PC-9 (cell line): ENCODE data around the gene LPIN2. TPM values are rescaled to one million over a fixed set of nuclear protein-coding genes. Genes with fewer than 3 reads are reported as not detected.

Experiments
- BruUV-seq: library from RNA; stranded (reverse); fragments of 400-500 nt; replicated peaks from 2 replicates; lab custom pipeline; 2021; lab: Mats Ljungman, UMichigan
- CTCF ChIA-PET: fragments of 300-600 bp; sonication (Branson Sonifier 250); formaldehyde crosslinking; loops from one replicate; lab custom pipeline; 2022; ENCODE audit warnings: antibody characterized with exemption; lab: Charles Lee
- POLR2A ChIA-PET: fragments of 300-600 bp; sonication (Branson Sonifier 250); formaldehyde crosslinking; loops from one replicate; lab custom pipeline; 2022; ENCODE audit warnings: antibody characterized with exemption; ENCODE audit not compliant: unreplicated experiment; lab: Charles Lee
- DNase-seq, 2 experiments: peaks; one replicate each; pipeline versions ENCODE4 v3.0.0 to v3.0.0-alpha.2; 2015 to 2022; ENCODE audit warnings: mixed read lengths in 1 of 2
- H2AFZ ChIP-seq: fragments of 200-600 bp; sonication (generic); 2 replicates; pipeline ENCODE4 v1.8.1; 2017; ENCODE audit warnings: antibody characterized with exemption
- H3F3A ChIP-seq: fragments of 200-600 bp; sonication (generic); 2 replicates; pipeline ENCODE4 v1.8.1; 2017; ENCODE audit warnings: antibody characterized with exemption, mild to moderate bottlenecking, low read depth; ENCODE audit not compliant: insufficient read depth
- H3K27ac ChIP-seq: fragments of 200-600 bp; sonication (generic); 2 replicates; pipeline ENCODE4 v1.6.1; 2016; ENCODE audit warnings: mixed run types
- H3K27me3 ChIP-seq: fragments of 200-600 bp; sonication (generic); 2 replicates; pipeline ENCODE4 v1.6.1; 2016; ENCODE audit warnings: low read depth, mixed run types; ENCODE audit not compliant: insufficient read depth
- H3K36me3 ChIP-seq: fragments of 200-600 bp; sonication (generic); 2 replicates; pipeline ENCODE4 v1.6.1; 2016; ENCODE audit warnings: low read depth, mixed run types
- H3K4me1 ChIP-seq: fragments of 200-600 bp; sonication (generic); replicated peaks from 2 replicates; pipeline ENCODE4 v1.6.1; 2016; ENCODE audit warnings: mixed run types; ENCODE audit not compliant: insufficient read depth
- H3K4me2 ChIP-seq: fragments of 200-600 bp; sonication (generic); 2 replicates; pipeline ENCODE4 v1.6.1; 2017; ENCODE audit warnings: mixed run types
- H3K4me3 ChIP-seq: fragments of 200-600 bp; sonication (generic); 2 replicates; pipeline ENCODE4 v1.6.1; 2016; ENCODE audit warnings: mixed run types
- H3K79me2 ChIP-seq: fragments of 200-600 bp; sonication (generic); 2 replicates; pipeline ENCODE4 v1.6.1; 2017; ENCODE audit warnings: low read depth, mixed run types
- H3K9me2 ChIP-seq: fragments of 200-600 bp; sonication (generic); 2 replicates; pipeline ENCODE4 v1.8.1; 2017; ENCODE audit warnings: mild to moderate bottlenecking; ENCODE audit not compliant: insufficient read depth
- H3K9me3 ChIP-seq: fragments of 200-600 bp; sonication (generic); 2 replicates; pipeline ENCODE4 v1.8.1; 2016; ENCODE audit warnings: low read depth; ENCODE audit not compliant: insufficient read depth
- H4K20me1 ChIP-seq: fragments of 200-600 bp; sonication (generic); 2 replicates; pipeline ENCODE4 v1.8.1; 2017; ENCODE audit not compliant: insufficient read depth
- EZH2 ChIP-seq: fragments of 200-600 bp; sonication (generic); IDR thresholded peaks from 2 replicates; pipeline ENCODE4 v1.8.0; 2017; ENCODE audit warnings: antibody characterized with exemption, low read depth
- intact Hi-C: fragments of 100-400 bp; cut with micrococcal nuclease; formaldehyde crosslinking; loops from one replicate; pipeline ENCODE4 v1.10.0; 2022; ENCODE audit not compliant: unreplicated experiment
- total RNA-seq: library from RNA; stranded (reverse); gene quantifications from 2 replicates; pipeline ENCODE4 v1.2.3, GENCODE V29; 2021
- TF ChIP-seq, protein P1 (sequence below): fragments of 200-600 bp; sonication (generic); conservative IDR thresholded peaks from 2 replicates; pipeline ENCODE4 v1.6.1; 2017; ENCODE audit warnings: mixed run types, antibody characterized with exemption, mild to moderate bottlenecking, moderate library complexity

LPIN2 gene
- total RNA-seq, 1 experiment from 2014 or later = 15.0 TPM

DNA sequence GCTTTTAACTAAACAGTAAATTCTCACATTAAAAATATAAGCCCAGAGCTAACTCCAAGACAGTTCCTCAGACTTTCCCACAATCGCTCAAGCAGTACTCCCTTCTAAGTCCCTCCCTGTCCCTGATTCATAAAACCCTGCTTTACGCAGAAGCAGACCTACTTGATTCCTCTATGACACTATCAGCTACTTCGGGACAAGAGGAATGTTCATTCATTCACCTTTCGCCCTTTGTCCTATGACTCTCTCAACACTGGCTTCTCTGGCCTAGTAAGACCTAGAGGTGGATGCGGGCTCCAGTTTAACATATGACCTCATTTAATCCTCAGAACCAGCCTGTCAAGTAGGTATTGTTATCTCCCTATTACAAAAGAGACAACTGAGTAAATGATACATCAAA lies 10.2 kb downstream of the LPIN2 start:
- peaks cover 4% of the 10 kb centered on the region; the same call in 1 of the 2 replicates for H3K9me3 ChIP-seq
- ChIA-PET POLR2A (interaction anchor here (0.7 kb wide), 1 partner anchor 52 kb away, joined by 4 read pairs; no protein-coding TSS in a partner anchor), CTCF (no interaction called here)
- no peaks in the 10 kb centered on the region for H3K9me2 ChIP-seq
- H2AFZ ChIP-seq = no peak overlapping the region
- peaks cover 51% of the 10 kb centered on the region for H3K79me2 ChIP-seq
- H4K20me1 ChIP-seq = no peaks in the 10 kb centered on the region
- intact Hi-C loops = no loop called here
- peaks cover 11% of the 10 kb centered on the region; the same call in 1 of the 2 replicates for H3K4me1 ChIP-seq
- no peaks in the 10 kb centered on the region for H3K27me3 ChIP-seq
- H3K27ac ChIP-seq = no peak overlapping the region
- BruUV-seq = no TSS peak
- no peak overlapping the region for H3K4me2 ChIP-seq
- 0 out of 2 replicates have a peak, but pooled peaks cover 7% of the 10 kb centered on the region for H3F3A ChIP-seq
- H3K36me3 ChIP-seq = 0 out of 2 replicates have a peak, but pooled peaks cover 25% of the 10 kb centered on the region
- H3K4me3 ChIP-seq = no peak overlapping the region
- no peak for TF ChIP-seq EZH2
- TF ChIP-seq, protein P1, sequence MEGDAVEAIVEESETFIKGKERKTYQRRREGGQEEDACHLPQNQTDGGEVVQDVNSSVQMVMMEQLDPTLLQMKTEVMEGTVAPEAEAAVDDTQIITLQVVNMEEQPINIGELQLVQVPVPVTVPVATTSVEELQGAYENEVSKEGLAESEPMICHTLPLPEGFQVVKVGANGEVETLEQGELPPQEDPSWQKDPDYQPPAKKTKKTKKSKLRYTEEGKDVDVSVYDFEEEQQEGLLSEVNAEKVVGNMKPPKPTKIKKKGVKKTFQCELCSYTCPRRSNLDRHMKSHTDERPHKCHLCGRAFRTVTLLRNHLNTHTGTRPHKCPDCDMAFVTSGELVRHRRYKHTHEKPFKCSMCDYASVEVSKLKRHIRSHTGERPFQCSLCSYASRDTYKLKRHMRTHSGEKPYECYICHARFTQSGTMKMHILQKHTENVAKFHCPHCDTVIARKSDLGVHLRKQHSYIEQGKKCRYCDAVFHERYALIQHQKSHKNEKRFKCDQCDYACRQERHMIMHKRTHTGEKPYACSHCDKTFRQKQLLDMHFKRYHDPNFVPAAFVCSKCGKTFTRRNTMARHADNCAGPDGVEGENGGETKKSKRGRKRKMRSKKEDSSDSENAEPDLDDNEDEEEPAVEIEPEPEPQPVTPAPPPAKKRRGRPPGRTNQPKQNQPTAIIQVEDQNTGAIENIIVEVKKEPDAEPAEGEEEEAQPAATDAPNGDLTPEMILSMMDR = no peak
- DNase-seq = no peak

GRCh38 chr18:2998644-2999043 lies 14.3 kb downstream of the LPIN2 start:
- TF ChIP-seq, protein P1 = no peak
- TF ChIP-seq EZH2 = no peak
- no peaks in the 10 kb centered on the region for H3K9me2 ChIP-seq
- 0 out of 2 replicates have a peak, but pooled peaks cover 11% of the 10 kb centered on the region for H3K36me3 ChIP-seq
- no peaks in the 10 kb centered on the region for H4K20me1 ChIP-seq
- H3K79me2 ChIP-seq = peaks cover 44% of the 10 kb centered on the region
- no peak overlapping the region for H3K4me2 ChIP-seq
- H3K27ac ChIP-seq = no peak overlapping the region
- H3K4me3 ChIP-seq = no peak overlapping the region
- DNase-seq = no peak
- intact Hi-C loops = no loop called here
- H3K4me1 ChIP-seq = no peaks in the 10 kb centered on the region; the same call in 1 of the 2 replicates
- H3K27me3 ChIP-seq = no peaks in the 10 kb centered on the region
- no TSS peak for BruUV-seq
- H3F3A ChIP-seq = 0 out of 2 replicates have a peak, but pooled peaks cover 4% of the 10 kb centered on the region
- POLR2A ChIA-PET = no interaction called here
- no peak overlapping the region for H2AFZ ChIP-seq
- CTCF ChIA-PET = no interaction called here
- H3K9me3 ChIP-seq = no peaks in the 10 kb centered on the region; the same call in 1 of the 2 replicates

- no TSS peak for BruUV-seq
- H3K9me2 ChIP-seq = no peaks in the 10 kb centered on the region
- DNase-seq = no peak
- H3K4me1 ChIP-seq = no peaks in the 10 kb centered on the region; the same call in 1 of the 2 replicates
- no peak for TF ChIP-seq EZH2
- TF ChIP-seq, protein P1 = no peak
- no peak overlapping the region for H3K27ac ChIP-seq
- no peak overlapping the region for H3K4me3 ChIP-seq
- no peak overlapping the region for H3K4me2 ChIP-seq
- intact Hi-C loops = no loop called here
- H4K20me1 ChIP-seq = no peaks in the 10 kb centered on the region
- 0 out of 2 replicates have a peak, but pooled peaks cover 5% of the 10 kb centered on the region for H3K36me3 ChIP-seq
- H3K79me2 ChIP-seq = peaks cover 41% of the 10 kb centered on the region
- no peaks in the 10 kb centered on the region for H3K27me3 ChIP-seq
- no peak overlapping the region for H2AFZ ChIP-seq
- ChIA-PET CTCF (interaction anchor here (0.5 to 0.6 kb wide), 2 partner anchors 47 to 290 kb away, joined by 3 to 4 read pairs; no protein-coding TSS in a partner anchor), POLR2A (interaction anchor here (0.5 kb wide), 1 partner anchor 253 kb away, joined by 3 read pairs; no protein-coding TSS in a partner anchor)
- H3K9me3 ChIP-seq = no peaks in the 10 kb centered on the region; the same call in 1 of the 2 replicates
- 0 out of 2 replicates have a peak, but pooled peaks cover 4% of the 10 kb centered on the region for H3F3A ChIP-seq
Observed at GRCh38 chr18:2997846-2998564, 14.9 kb downstream of the LPIN2 start.
